HUES64 (cell line): Measurements from ENCODE around the gene RPS24.
"Not testable (repeated sequence)": the region's sequence is repeated elsewhere in the genome, so short reads cannot be mapped to it uniquely, and the experiment has no call there.

Experiments
- H3K27ac ChIP-seq: 2 replicates; pipeline ENCODE4 v1.7.0; 2013; ENCODE audit warnings: low read depth, low read length, inconsistent platforms
- H3K27me3 ChIP-seq: 2 replicates; pipeline ENCODE4 v1.6.1; 2013; ENCODE audit warnings: mild to moderate bottlenecking, low read length; ENCODE audit not compliant: insufficient read depth
- H3K36me3 ChIP-seq: 2 replicates; pipeline ENCODE4 v1.6.1; 2013; ENCODE audit warnings: mild to moderate bottlenecking, low read length; ENCODE audit not compliant: insufficient read depth
- H3K4me1 ChIP-seq: 2 replicates; pipeline ENCODE4 v1.6.1; 2013; ENCODE audit warnings: mild to moderate bottlenecking, low read length, moderate library complexity; ENCODE audit not compliant: insufficient read depth
- H3K4me3 ChIP-seq: 2 replicates; pipeline ENCODE4 v1.5.1; 2013; ENCODE audit warnings: mild to moderate bottlenecking, low read length, moderate library complexity
- H3K9ac ChIP-seq: 2 replicates; pipeline ENCODE4 v1.6.1; 2013; ENCODE audit warnings: mild to moderate bottlenecking, low read depth, low read length
- H3K9me3 ChIP-seq: 2 replicates; pipeline ENCODE4 v1.6.1; 2013; ENCODE audit warnings: low read depth, low read length; ENCODE audit not compliant: insufficient read depth
- WGBS: fragments of 150-250, 120-280 bp; methylation state at CpG from one replicate; pipeline ENCODE4 v1.1.7; 2013; ENCODE audit warnings: missing lambda C conversion rate; 5-methylcytosine and 5-hydroxymethylcytosine counted together

RPS24 gene

GRCh38 chr10:78053211-78053868, 19.7 kb downstream of the RPS24 start:
- WGBS = 90% methylated on average over 6 of the region's 7 CpGs
- no peaks in the 10 kb centered on the region for H3K9me3 ChIP-seq
- H3K36me3 ChIP-seq = no peaks in the 10 kb centered on the region
- H3K4me3 ChIP-seq = no peak overlapping the region
- H3K27ac ChIP-seq = no peak overlapping the region
- H3K4me1 ChIP-seq = no peaks in the 10 kb centered on the region
- no peaks in the 10 kb centered on the region for H3K27me3 ChIP-seq
- H3K9ac ChIP-seq = no peak overlapping the region

GRCh38 chr10:78058562-78058961, 24.9 kb downstream of the RPS24 start:
- no peak overlapping the region for H3K27ac ChIP-seq
- no peaks in the 10 kb centered on the region for H3K36me3 ChIP-seq
- no peaks in the 10 kb centered on the region for H3K9me3 ChIP-seq
- no peak overlapping the region for H3K4me3 ChIP-seq
- no peak overlapping the region for H3K9ac ChIP-seq
- 89% methylated on average over 4 of the region's 5 CpGs for WGBS
- H3K27me3 ChIP-seq = no peaks in the 10 kb centered on the region
- no peaks in the 10 kb centered on the region for H3K4me1 ChIP-seq

- Histone ChIP-seq H3K27ac (no peak overlapping the region), H3K4me1 (no peaks in the 10 kb centered on the region), H3K9me3 (no peaks in the 10 kb centered on the region), H3K4me3 (no peak overlapping the region), H3K27me3 (no peaks in the 10 kb centered on the region), H3K36me3 (no peaks in the 10 kb centered on the region), H3K9ac (no peak overlapping the region)
- 94% methylated on average over 12 of the region's 12 CpGs for WGBS
Measured at GRCh38 chr10:78059906-78060702, 26.4 kb downstream of the RPS24 start.

- 0 out of 2 replicates have a peak, but pooled peaks cover 2% of the 10 kb centered on the region for H3K4me1 ChIP-seq
- WGBS = 99% methylated on average over 4 of the region's 5 CpGs
- H3K9ac ChIP-seq = no peak overlapping the region
- no peaks in the 10 kb centered on the region for H3K27me3 ChIP-seq
- no peaks in the 10 kb centered on the region for H3K9me3 ChIP-seq
- H3K27ac ChIP-seq = no peak overlapping the region
- H3K36me3 ChIP-seq = no peaks in the 10 kb centered on the region
- H3K4me3 ChIP-seq = no peak overlapping the region
Measured at GRCh38 chr10:78062296-78062695, 28.6 kb downstream of the RPS24 start.

GRCh38 chr10:78063236-78063635, 29.6 kb downstream of the RPS24 start:
- no peaks in the 10 kb centered on the region for H3K36me3 ChIP-seq

GRCh38 chr10:78064919-78065318, 31.3 kb downstream of the RPS24 start:
- H3K36me3 ChIP-seq, H3K9me3 ChIP-seq, H3K4me1 ChIP-seq, H3K4me3 ChIP-seq, H3K27me3 ChIP-seq, H3K9ac ChIP-seq, H3K27ac ChIP-seq: not testable (repeated sequence)
- WGBS = no CpG with 5 or more reads among the region's 2 CpGs

More at GRCh38 chr10:78063236-78063635, 29.6 kb downstream of the RPS24 start:
- 92% methylated on average over 1 of the region's 2 CpGs for WGBS
- Histone ChIP-seq H3K4me1 (0 out of 2 replicates have a peak, but pooled peaks cover 2% of the 10 kb centered on the region), H3K27me3 (no peaks in the 10 kb centered on the region), H3K9ac (no peak overlapping the region), H3K27ac (no peak overlapping the region), H3K9me3 (no peaks in the 10 kb centered on the region), H3K4me3 (no peak overlapping the region)

GRCh38 chr10:78065611-78066010, 31.9 kb downstream of the RPS24 start:
- H3K9ac ChIP-seq = no peak overlapping the region
- no peaks in the 10 kb centered on the region for H3K9me3 ChIP-seq
- no peak overlapping the region for H3K4me3 ChIP-seq
- WGBS = 82% methylated on average over 2 of the region's 2 CpGs
- 0 out of 2 replicates have a peak, but pooled peaks cover 2% of the 10 kb centered on the region for H3K4me1 ChIP-seq
- no peaks in the 10 kb centered on the region for H3K27me3 ChIP-seq
- no peak overlapping the region for H3K27ac ChIP-seq
- no peaks in the 10 kb centered on the region for H3K36me3 ChIP-seq

GRCh38 chr10:78066012-78066411, 32.3 kb downstream of the RPS24 start:
- no peak overlapping the region for H3K4me3 ChIP-seq
- 84% methylated on average over 5 of the region's 5 CpGs for WGBS
- H3K9me3 ChIP-seq = no peaks in the 10 kb centered on the region
- no peaks in the 10 kb centered on the region for H3K36me3 ChIP-seq
- no peak overlapping the region for H3K9ac ChIP-seq
- H3K4me1 ChIP-seq = 0 out of 2 replicates have a peak, but pooled peaks cover 2% of the 10 kb centered on the region
- no peak overlapping the region for H3K27ac ChIP-seq
- H3K27me3 ChIP-seq = no peaks in the 10 kb centered on the region

- Histone ChIP-seq H3K36me3 (no peaks in the 10 kb centered on the region), H3K9ac (no peak overlapping the region), H3K4me1 (0 out of 2 replicates have a peak, but pooled peaks cover 2% of the 10 kb centered on the region), H3K27ac (no peak overlapping the region), H3K27me3 (no peaks in the 10 kb centered on the region), H3K9me3 (no peaks in the 10 kb centered on the region), H3K4me3 (no peak overlapping the region)
- 90% methylated on average over 11 of the region's 11 CpGs for WGBS
Measured at GRCh38 chr10:78066728-78067430, 33.2 kb downstream of the RPS24 start.

- 91% methylated on average over 6 of the region's 6 CpGs for WGBS
- Histone ChIP-seq H3K4me1 (0 out of 2 replicates have a peak, but pooled peaks cover 2% of the 10 kb centered on the region), H3K4me3 (no peak overlapping the region), H3K9ac (no peak overlapping the region), H3K9me3 (no peaks in the 10 kb centered on the region), H3K36me3 (no peaks in the 10 kb centered on the region), H3K27ac (no peak overlapping the region), H3K27me3 (no peaks in the 10 kb centered on the region)
Measured at GRCh38 chr10:78069151-78069550, 35.5 kb downstream of the RPS24 start.

- H3K27ac ChIP-seq, H3K9ac ChIP-seq, H3K36me3 ChIP-seq, H3K9me3 ChIP-seq, H3K4me1 ChIP-seq, H3K4me3 ChIP-seq, H3K27me3 ChIP-seq: not testable (repeated sequence)
- 96% methylated on average over 12 of the region's 12 CpGs for WGBS
Measured at GRCh38 chr10:78070064-78070463, 36.4 kb downstream of the RPS24 start.
